ENCODE results near the gene UBE2I. TPM values are rescaled to one million over a fixed set of nuclear protein-coding genes. Genes with fewer than 3 reads are reported as not detected.

UBE2I gene
- total and polyA plus RNA-seq, 12 donors: 50.7 to 203 (median 89.2) TPM

- peak in 1 of 2 donors; percentile 61 for TF ChIP-seq POLR2A (IDR thresholded peaks at IDR 0.05)
- TF ChIP-seq CTCF (IDR thresholded peaks at IDR 0.05): no peak
- peaks cover 0 to 40% of the 10 kb centered on the region in 2 donors for H3K36me3 ChIP-seq (replicated peaks in 1 of 2)
- H3K4me1 ChIP-seq (replicated peaks in 1 of 2): peaks cover 28 to 32% of the 10 kb centered on the region in 2 donors
- peak in 6 of 7 donors; percentile 59 to 77 (median 69) for DNase-seq
- H3K27ac ChIP-seq: peak overlapping the region in 4 of 5 donors; percentile 43 to 100 (median 96)
- peak overlapping the region in 2 of 4 donors; percentile 67 to 92 for H3K4me3 ChIP-seq
- no peaks in the 10 kb centered on the region for H3K9me3 ChIP-seq (replicated peaks in 1 of 3)
- WGBS, 4 donors: 11 to 20% (median 15%) methylated on average over 13 to 35 of the region's 35 CpGs
- intact Hi-C loops (cut with DNase I): loop anchor here (5.0 to 10.0 kb wide), 3 partner anchors 40 to 103 kb away; partner anchors contain the start of genes GNPTG (in 1 of the 2), TSR3 (in 1 of the 2) and UNKL (in 1 of the 2)
- no peaks in the 10 kb centered on the region for H3K27me3 ChIP-seq
Measured at GRCh38 chr16:1311738-1312466, 2.5 kb downstream of the UBE2I start.

GRCh38 chr16:1312467-1312816, 3.0 kb downstream of the UBE2I start:
- H3K4me3 ChIP-seq: peak overlapping the region in 1 of 4 donors; percentile 92
- TF ChIP-seq POLR2A (IDR thresholded peaks at IDR 0.05) (no peak), CTCF (IDR thresholded peaks at IDR 0.05) (no peak)
- peaks cover 0 to 46% of the 10 kb centered on the region in 2 donors for H3K36me3 ChIP-seq (replicated peaks in 1 of 2)

GRCh38 chr16:1312903-1313302, 3.5 kb downstream of the UBE2I start:
- peaks cover 28 to 32% of the 10 kb centered on the region in 2 donors for H3K4me1 ChIP-seq (replicated peaks in 1 of 2)
- intact Hi-C loops (cut with DNase I): loop anchor here (5.0 to 10.0 kb wide), 3 partner anchors 39 to 102 kb away; partner anchors contain the start of genes GNPTG (in 1 of the 2), TSR3 (in 1 of the 2) and UNKL (in 1 of the 2)

More at GRCh38 chr16:1312467-1312816, 3.0 kb downstream of the UBE2I start:
- Histone ChIP-seq H3K27ac (peak overlapping the region in 4 of 5 donors; percentile 43 to 100 (median 96)), H3K9me3 (replicated peaks in 1 of 3) (no peaks in the 10 kb centered on the region), H3K27me3 (no peaks in the 10 kb centered on the region), H3K4me1 (replicated peaks in 1 of 2) (peaks cover 28 to 32% of the 10 kb centered on the region in 2 donors)
- intact Hi-C loops (cut with DNase I): loop anchor here (5.0 to 10.0 kb wide), 3 partner anchors 40 to 102 kb away; partner anchors contain the start of genes GNPTG (in 1 of the 2), TSR3 (in 1 of the 2) and UNKL (in 1 of the 2)
- 60 to 62% methylated on average over 16 of the region's 16 CpGs; no CpG with 5 or more reads in 2 of the 4 donors for WGBS, 4 donors
- no peak for DNase-seq

More at GRCh38 chr16:1312903-1313302, 3.5 kb downstream of the UBE2I start:
- H3K4me3 ChIP-seq: no peak overlapping the region
- peaks cover 0 to 50% of the 10 kb centered on the region in 2 donors for H3K36me3 ChIP-seq (replicated peaks in 1 of 2)
- TF ChIP-seq CTCF (IDR thresholded peaks at IDR 0.05): no peak
- no peak for TF ChIP-seq POLR2A (IDR thresholded peaks at IDR 0.05)
- no peak for DNase-seq
- 77 to 93% (median 85%) methylated on average over 7 to 15 of the region's 15 CpGs for WGBS, 4 donors
- H3K27ac ChIP-seq: peak overlapping the region in 3 of 5 donors; percentile 93 to 100 (median 99)
- no peaks in the 10 kb centered on the region for H3K27me3 ChIP-seq
- no peaks in the 10 kb centered on the region for H3K9me3 ChIP-seq (replicated peaks in 1 of 3)

Measured in adrenal gland (tissue), 12 donors.